ENCODE measurements around the gene DEXI. TPM values are rescaled to one million over a fixed set of nuclear protein-coding genes. Genes with fewer than 3 reads are reported as not detected.

The DEXI gene
- total and polyA plus RNA-seq, 12 donors, result 52.6 to 303 (median 97.1) TPM

Other genes starting within 250 kb of the DEXI start
- under 1 TPM in 2 of 9 donors, not detected in 7; 0.36 to 0.50 TPM for gene TEKT5, start 247.5 kb downstream of the DEXI start, total RNA-seq
- gene TEKT5, start 247.5 kb downstream of the DEXI start, polyA plus RNA-seq, result under 1 TPM in 2 of 3 donors, not detected in 1; 0.34 to 0.88 TPM
- 10 to 100 TPM; 22.5 to 75.1 (median 52.6) TPM for gene NUBP1, start 198.6 kb downstream of the DEXI start, total RNA-seq
- 10 to 100 TPM; 65.4 to 91.8 (median 87.0) TPM for gene NUBP1, start 198.6 kb downstream of the DEXI start, polyA plus RNA-seq
- 1 to 10 TPM in 3 of 9 donors, under 1 TPM in 5, not detected in 1; 0.17 to 9.8 (median 0.56) TPM for gene TVP23A, start 123.7 kb downstream of the DEXI start, total RNA-seq
- gene TVP23A, start 123.7 kb downstream of the DEXI start, polyA plus RNA-seq, result under 1 TPM; 0.40 to 0.80 (median 0.68) TPM
- gene CIITA, start 65.3 kb downstream of the DEXI start, total RNA-seq, result 10 to 100 TPM in 7 of 9 donors, 1 to 10 TPM in 2; 1.3 to 48.1 (median 19.5) TPM
- 10 to 100 TPM in 1 of 3 donors, 1 to 10 TPM in 2; 4.4 to 37.2 (median 7.9) TPM for gene CIITA, start 65.3 kb downstream of the DEXI start, polyA plus RNA-seq
- 10 to 100 TPM; 18.2 to 37.2 (median 29.0) TPM for gene CLEC16A, start 2.1 kb upstream of the DEXI start, total RNA-seq
- 10 to 100 TPM; 14.0 to 24.7 (median 21.6) TPM for gene CLEC16A, start 2.1 kb upstream of the DEXI start, polyA plus RNA-seq

Data from adrenal gland (tissue), 12 donors.